A172 (cell line): ENCODE data around the gene SLC25A45. TPM values are rescaled to one million over a fixed set of nuclear protein-coding genes. Genes with fewer than 3 reads are reported as not detected.

Source experiments
- DNase-seq: peaks from one replicate; pipeline ENCODE4 v3.0.0-alpha.2; 2015; ENCODE audit warnings: low spot score
- total RNA-seq: library from RNA; depleted of rRNA; stranded (reverse); fragments of >200 nt; shearing (Covaris generic); gene quantifications from 2 replicates; pipeline ENCODE4 v1.2.3, GENCODE V29; 2014; rRNA removed

Gene SLC25A45
- 3.5 and 7.0 TPM in 2 replicates for total RNA-seq

GRCh38 chr11:65382033-65382803 is at the start of gene SLC25A45:
SLC25A45 (minus strand) TSS chr11:65382646; CDS start chr11:65381951, 695 bp downstream.
- DNase-seq: peak; percentile 98

GRCh38 chr11:65431451-65432099 is 49.1 kb upstream of the SLC25A45 start:
- DNase-seq: peak; percentile 33

- DNase-seq: peak; percentile 59
These were observed 48.2 kb upstream of the SLC25A45 start for GRCh38 chr11:65430406-65431217.

- DNase-seq: peak; percentile 70
These were observed 47.4 kb upstream of the SLC25A45 start for GRCh38 chr11:65429724-65430405.

GRCh38 chr11:65429068-65429681 is 46.7 kb upstream of the SLC25A45 start:
- DNase-seq: peak; percentile 60

GRCh38 chr11:65428578-65429067 is 46.2 kb upstream of the SLC25A45 start:
- no peak for DNase-seq

GRCh38 chr11:65427691-65428577 is 45.5 kb upstream of the SLC25A45 start:
- peak; percentile 66 for DNase-seq

GRCh38 chr11:65426839-65427690 is 44.6 kb upstream of the SLC25A45 start:
- peak; percentile 58 for DNase-seq

- DNase-seq: peak; percentile 47
These were observed 43.8 kb upstream of the SLC25A45 start for GRCh38 chr11:65425971-65426838.

GRCh38 chr11:65425105-65425970 is 42.9 kb upstream of the SLC25A45 start:
- DNase-seq: peak; percentile 71

- peak; percentile 63 for DNase-seq
These were observed 42.0 kb upstream of the SLC25A45 start for GRCh38 chr11:65424205-65425104.

- DNase-seq: peak; percentile 14
These were observed 41.2 kb upstream of the SLC25A45 start for GRCh38 chr11:65423516-65424204.

- DNase-seq: peak; percentile 87
These were observed 40.4 kb upstream of the SLC25A45 start, which contains the start of gene NEAT1 for GRCh38 chr11:65422633-65423515. NEAT1 (plus strand) TSS chr11:65422798.
